K562 (cell line): ENCODE results near the gene KBTBD3. TPM values are rescaled to one million over a fixed set of nuclear protein-coding genes. Genes with fewer than 3 reads are reported as not detected.

Experiments
- CBX1 ChIP-seq: sonication (generic); IDR thresholded peaks from 2 replicates; pipeline ENCODE4 v1.6.1; 2016; ENCODE audit warnings: antibody characterized with exemption, low read depth, mild to moderate bottlenecking
- ELF2 ChIP-seq: fragments of 250-450 bp; sonication (Bioruptor Pico); IDR thresholded peaks from 2 replicates; pipeline ENCODE4 v1.5.0; 2021; ENCODE audit warnings: mild to moderate bottlenecking
- NFATC3 ChIP-seq: fragments of 450-650 bp; IDR thresholded peaks from 2 replicates; pipeline ENCODE4 v1.6.1; 2017; ENCODE audit warnings: mild to moderate bottlenecking
- SMARCB1 ChIP-seq: IDR thresholded peaks from 2 replicates; pipeline ENCODE4 v1.6.1; 2011; ENCODE audit warnings: improper control_type of control experiment, low read depth; ENCODE audit not compliant: insufficient read length
- ZNF212 ChIP-seq: fragments of 450-650 bp; formaldehyde crosslinking; IDR thresholded peaks from 2 replicates; pipeline ENCODE4 v1.4.0; 2020; ENCODE audit warnings: mild to moderate bottlenecking
- ZNF3 ChIP-seq: fragments of 250-450 bp; sonication (Bioruptor Pico); IDR thresholded peaks from 2 replicates; pipeline ENCODE4 v1.5.0; 2021; ENCODE audit warnings: mild to moderate bottlenecking, moderate library complexity
- ZNF507 ChIP-seq: conservative IDR thresholded peaks from 2 replicates; pipeline ENCODE4 v1.6.1; 2017; ENCODE audit warnings: missing genetic modification characterization, missing compliant biosample characterization
- polyA plus RNA-seq, 8 experiments: library from polyadenylated mRNA; depleted of rRNA in 4 of 8; stranded (reverse) in 5 of 8; unstranded in 3 of 8; fragments of >200 nt; fragmentation: Nextera tagmentation in 2 of 8; fragmentation: Illumina TruSeq in 1 of 8; extraction: Ambion mirVana in 2 of 8; extraction: Trizol in 1 of 8; gene quantifications; 2 replicates each; pipeline versions ENCODE4 v1.2.1 to v1.2.3, GENCODE V29; 2011 to 2014; ENCODE audit warnings: inconsistent platforms in 1 of 8, missing spikeins in 1 of 8
- total RNA-seq, 7 experiments: library from RNA; depleted of rRNA in 6 of 7; stranded (reverse); fragments of >200 nt in 6 of 7; fragmentation: Illumina TruSeq in 2 of 7; extraction: Trizol in 2 of 7; gene quantifications; 2 replicates each; pipeline versions ENCODE4 v1.2.1 to v1.2.3, GENCODE V29; 2011 to 2021; ENCODE audit warnings: low replicate concordance in 1 of 7
- TF ChIP-seq, protein P1 (sequence below), 2 experiments: fragments of 450-650 bp; formaldehyde crosslinking in 1 of 2; IDR thresholded peaks; 2 replicates each; pipeline versions ENCODE4 v1.4.0 to v1.6.1; 2014 to 2020; ENCODE audit warnings: mild to moderate bottlenecking in 2 of 2, borderline replicate concordance in 1 of 2, low read depth in 1 of 2
- TF ChIP-seq, protein P2 (sequence below), 2 experiments: fragments of 150-350 bp in 1 of 2; IDR thresholded peaks; 2 replicates each; pipeline ENCODE4 v1.6.1; 2012 to 2016; ENCODE audit warnings: low read depth in 2 of 2, low read length in 2 of 2, mild to moderate bottlenecking in 1 of 2, moderate library complexity in 1 of 2

KBTBD3 gene
- total and polyA plus RNA-seq, 9 of the 15 experiments (the other 6 are each of a cell fraction or from before 2014, with no cell fraction given), result 4.2 to 31.2 (median 6.4) TPM

DNA sequence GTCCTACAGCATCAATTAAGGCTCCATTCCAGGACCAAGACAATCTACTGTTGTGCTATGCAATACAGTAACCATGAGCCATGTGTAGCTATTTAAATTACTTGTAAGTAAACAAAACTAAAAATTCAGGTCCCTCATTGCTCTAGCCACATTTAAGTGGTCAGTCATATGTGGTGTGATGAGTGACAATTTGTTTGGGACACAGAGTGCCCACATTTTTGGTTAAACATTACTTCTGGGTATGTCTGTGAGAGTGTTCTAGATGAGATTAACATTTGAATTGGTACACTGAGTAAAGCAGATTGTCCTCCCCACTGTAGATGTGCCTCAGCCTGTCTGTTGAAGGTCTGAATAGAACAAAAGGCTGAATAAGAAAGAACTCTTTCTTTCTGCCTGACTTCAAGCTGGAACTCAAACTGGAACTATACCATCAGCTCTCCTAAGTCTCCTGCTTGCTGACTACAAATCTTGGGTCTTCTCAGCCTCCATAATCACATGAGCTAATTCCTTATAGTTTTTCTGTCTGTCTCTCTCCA is 15.8 kb downstream of the KBTBD3 start (continued):
- TF ChIP-seq, protein P1, sequence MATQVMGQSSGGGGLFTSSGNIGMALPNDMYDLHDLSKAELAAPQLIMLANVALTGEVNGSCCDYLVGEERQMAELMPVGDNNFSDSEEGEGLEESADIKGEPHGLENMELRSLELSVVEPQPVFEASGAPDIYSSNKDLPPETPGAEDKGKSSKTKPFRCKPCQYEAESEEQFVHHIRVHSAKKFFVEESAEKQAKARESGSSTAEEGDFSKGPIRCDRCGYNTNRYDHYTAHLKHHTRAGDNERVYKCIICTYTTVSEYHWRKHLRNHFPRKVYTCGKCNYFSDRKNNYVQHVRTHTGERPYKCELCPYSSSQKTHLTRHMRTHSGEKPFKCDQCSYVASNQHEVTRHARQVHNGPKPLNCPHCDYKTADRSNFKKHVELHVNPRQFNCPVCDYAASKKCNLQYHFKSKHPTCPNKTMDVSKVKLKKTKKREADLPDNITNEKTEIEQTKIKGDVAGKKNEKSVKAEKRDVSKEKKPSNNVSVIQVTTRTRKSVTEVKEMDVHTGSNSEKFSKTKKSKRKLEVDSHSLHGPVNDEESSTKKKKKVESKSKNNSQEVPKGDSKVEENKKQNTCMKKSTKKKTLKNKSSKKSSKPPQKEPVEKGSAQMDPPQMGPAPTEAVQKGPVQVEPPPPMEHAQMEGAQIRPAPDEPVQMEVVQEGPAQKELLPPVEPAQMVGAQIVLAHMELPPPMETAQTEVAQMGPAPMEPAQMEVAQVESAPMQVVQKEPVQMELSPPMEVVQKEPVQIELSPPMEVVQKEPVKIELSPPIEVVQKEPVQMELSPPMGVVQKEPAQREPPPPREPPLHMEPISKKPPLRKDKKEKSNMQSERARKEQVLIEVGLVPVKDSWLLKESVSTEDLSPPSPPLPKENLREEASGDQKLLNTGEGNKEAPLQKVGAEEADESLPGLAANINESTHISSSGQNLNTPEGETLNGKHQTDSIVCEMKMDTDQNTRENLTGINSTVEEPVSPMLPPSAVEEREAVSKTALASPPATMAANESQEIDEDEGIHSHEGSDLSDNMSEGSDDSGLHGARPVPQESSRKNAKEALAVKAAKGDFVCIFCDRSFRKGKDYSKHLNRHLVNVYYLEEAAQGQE (IDR thresholded peaks at IDR 0.05; ENCODE audit: borderline replicate concordance), result no peak
- TF ChIP-seq, protein P1 (CRISPR knock-in tag; IDR thresholded peaks at IDR 0.05; ENCODE audit: low read depth), result no peak
- no peak for TF ChIP-seq ELF2
- no peak for TF ChIP-seq CBX1
- no peak for TF ChIP-seq SMARCB1
- TF ChIP-seq ZNF507 (tag), result no peak
- no peak for TF ChIP-seq ZNF212
- TF ChIP-seq, protein P2, sequence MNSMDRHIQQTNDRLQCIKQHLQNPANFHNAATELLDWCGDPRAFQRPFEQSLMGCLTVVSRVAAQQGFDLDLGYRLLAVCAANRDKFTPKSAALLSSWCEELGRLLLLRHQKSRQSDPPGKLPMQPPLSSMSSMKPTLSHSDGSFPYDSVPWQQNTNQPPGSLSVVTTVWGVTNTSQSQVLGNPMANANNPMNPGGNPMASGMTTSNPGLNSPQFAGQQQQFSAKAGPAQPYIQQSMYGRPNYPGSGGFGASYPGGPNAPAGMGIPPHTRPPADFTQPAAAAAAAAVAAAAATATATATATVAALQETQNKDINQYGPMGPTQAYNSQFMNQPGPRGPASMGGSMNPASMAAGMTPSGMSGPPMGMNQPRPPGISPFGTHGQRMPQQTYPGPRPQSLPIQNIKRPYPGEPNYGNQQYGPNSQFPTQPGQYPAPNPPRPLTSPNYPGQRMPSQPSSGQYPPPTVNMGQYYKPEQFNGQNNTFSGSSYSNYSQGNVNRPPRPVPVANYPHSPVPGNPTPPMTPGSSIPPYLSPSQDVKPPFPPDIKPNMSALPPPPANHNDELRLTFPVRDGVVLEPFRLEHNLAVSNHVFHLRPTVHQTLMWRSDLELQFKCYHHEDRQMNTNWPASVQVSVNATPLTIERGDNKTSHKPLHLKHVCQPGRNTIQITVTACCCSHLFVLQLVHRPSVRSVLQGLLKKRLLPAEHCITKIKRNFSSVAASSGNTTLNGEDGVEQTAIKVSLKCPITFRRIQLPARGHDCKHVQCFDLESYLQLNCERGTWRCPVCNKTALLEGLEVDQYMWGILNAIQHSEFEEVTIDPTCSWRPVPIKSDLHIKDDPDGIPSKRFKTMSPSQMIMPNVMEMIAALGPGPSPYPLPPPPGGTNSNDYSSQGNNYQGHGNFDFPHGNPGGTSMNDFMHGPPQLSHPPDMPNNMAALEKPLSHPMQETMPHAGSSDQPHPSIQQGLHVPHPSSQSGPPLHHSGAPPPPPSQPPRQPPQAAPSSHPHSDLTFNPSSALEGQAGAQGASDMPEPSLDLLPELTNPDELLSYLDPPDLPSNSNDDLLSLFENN (IDR thresholded peaks at IDR 0.05; ENCODE audit: low read depth in 2 of 2, low read length in 2 of 2), result no peak
- no peak for TF ChIP-seq ZNF3
- TF ChIP-seq NFATC3, result no peak
- TF ChIP-seq, all 486 proteins: peak for 0
